Measurements from ENCODE around the gene RTP1. TPM values are rescaled to one million over a fixed set of nuclear protein-coding genes. Genes with fewer than 3 reads are reported as not detected.

The RTP1 gene
- total RNA-seq, 1 experiment from 2014 or later: not detected

GRCh38 chr3:187243933-187244524 lies 46.7 kb downstream of the RTP1 start (continued):
- TF ChIP-seq SRF (IDR thresholded peaks at IDR 0.05; ENCODE audit: low read depth) (no peak), EZH2 (IDR thresholded peaks at IDR 0.05) (no peak), JUND (IDR thresholded peaks at IDR 0.05) (no peak), SIN3A (IDR thresholded peaks at IDR 0.05; ENCODE audit: low read depth) (no peak), RAD21 (IDR thresholded peaks at IDR 0.05; ENCODE audit: low read depth) (no peak), EZH2phosphoT487 (IDR thresholded peaks at IDR 0.05; ENCODE audit: borderline replicate concordance) (no peak), POLR2AphosphoS5 (IDR thresholded peaks at IDR 0.05; ENCODE audit: low read depth, low read length) (no peak), ATF3 (IDR thresholded peaks at IDR 0.05) (no peak)

GRCh38 chr3:187247398-187247797 lies 50.1 kb downstream of the RTP1 start:
- Histone ChIP-seq H3K4me3 (replicated peaks in 1 of 2; ENCODE audit: low read depth in 1 of 2, low read length in 2 of 2) (no peak overlapping the region), H3K9me3 (ENCODE audit: control insufficient read depth in 1 of 2, insufficient read depth in 1 of 2, low read depth in 1 of 2, low read length in 2 of 2) (no peaks in the 10 kb centered on the region), H3K9me2 (ENCODE audit: insufficient read depth) (no peaks in the 10 kb centered on the region), H3K4me2 (ENCODE audit: low read length) (no peak overlapping the region), H3K27me3 (ENCODE audit: insufficient read depth, low read length) (no peaks in the 10 kb centered on the region), H2AFZ (ENCODE audit: low read depth, low read length, poor library complexity, severe bottlenecking) (no peak overlapping the region), H3K9ac (ENCODE audit: low read length) (no peak overlapping the region), H3K4me1 (ENCODE audit: control insufficient read depth in 1 of 2, insufficient read depth in 2 of 2, low read length in 2 of 2) (no peaks in the 10 kb centered on the region), H4K20me1 (ENCODE audit: insufficient read depth) (no peaks in the 10 kb centered on the region), H3K27ac (ENCODE audit: low read depth, low read length) (no peak overlapping the region), H3K79me2 (ENCODE audit: insufficient read depth, low read length) (no peaks in the 10 kb centered on the region), H3K36me3 (ENCODE audit: control insufficient read depth in 1 of 2, insufficient read depth in 2 of 2, low read length in 2 of 2) (no peaks in the 10 kb centered on the region)
- CTCF ChIA-PET: no interaction called here
- POLR2A ChIA-PET: no interaction called here
- BruUV-seq (replicated peaks): no TSS peak
- ATAC-seq: peak; percentile 22; the same call in 1 of the 2 replicates
- no peak for DNase-seq (ENCODE audit: low read depth, low spot score)
- intact Hi-C loops (cut with micrococcal nuclease): no loop called here
- TF ChIP-seq CEBPB (IDR thresholded peaks at IDR 0.05; ENCODE audit: low read depth) (no peak), FOSL1 (IDR thresholded peaks at IDR 0.05; ENCODE audit: low read depth) (no peak), POLR2AphosphoS5 (IDR thresholded peaks at IDR 0.05; ENCODE audit: low read depth, low read length) (no peak), TCF7L2 (IDR thresholded peaks at IDR 0.05; ENCODE audit: borderline replicate concordance, extremely low read depth, insufficient read depth, insufficient read length) (no peak), YY1 (IDR thresholded peaks at IDR 0.05; ENCODE audit: extremely low read depth, insufficient replicate concordance, low read depth, low read length) (no peak), ZFX (IDR thresholded peaks at IDR 0.05) (no peak), ELF1 (IDR thresholded peaks at IDR 0.05; ENCODE audit: borderline replicate concordance, low read depth) (no peak), POLR2A (IDR thresholded peaks at IDR 0.05; ENCODE audit: borderline replicate concordance, extremely low read depth, insufficient read depth, insufficient read length) (no peak), EZH2 (IDR thresholded peaks at IDR 0.05) (no peak), ATF3 (IDR thresholded peaks at IDR 0.05) (no peak), SRF (IDR thresholded peaks at IDR 0.05; ENCODE audit: low read depth) (no peak), SP1 (IDR thresholded peaks at IDR 0.05; ENCODE audit: low read depth) (no peak), CBX3 (IDR thresholded peaks at IDR 0.05; ENCODE audit: low read depth) (no peak), SIN3A (IDR thresholded peaks at IDR 0.05; ENCODE audit: low read depth) (no peak), JUND (IDR thresholded peaks at IDR 0.05) (no peak)
- RAD21 ChIA-PET (ENCODE audit: low non-redundant PET in 1 of 2, low total read pairs in 2 of 2, uncharacterized antibody in 2 of 2, unreplicated experiment in 2 of 2): no interaction called here

Other genes starting within 250 kb of the RTP1 start
- gene RPL39L, start 58.0 kb upstream of the RTP1 start, total RNA-seq (2021; ENCODE audit: unreplicated experiment): not detected
- not detected for gene MASP1, start 94.3 kb downstream of the RTP1 start, total RNA-seq (2021; ENCODE audit: unreplicated experiment)
- gene RTP4, start 170.9 kb downstream of the RTP1 start, total RNA-seq (2021; ENCODE audit: unreplicated experiment): not detected